ENCODE measurements around the gene RAB28. TPM values are rescaled to one million over a fixed set of nuclear protein-coding genes. Genes with fewer than 3 reads are reported as not detected.
A peak's percentile ranks its signal among the peaks of the same experiment; 100 is the strongest.

The RAB28 gene
- total and polyA plus RNA-seq, 9 of the 15 experiments (the other 6 are each of a cell fraction or from before 2014, with no cell fraction given) = 6.7 to 40.4 (median 23.0) TPM

GRCh38 chr4:13484122-13484748 lies at the start of gene RAB28 (continued):
- no peak for TF ChIP-seq ZNF184 (CRISPR knock-in tag; IDR thresholded peaks at IDR 0.05)
- no peak for TF ChIP-seq CHD1 (IDR thresholded peaks at IDR 0.05; ENCODE audit: low read length)
- TF ChIP-seq NCOA2 (IDR thresholded peaks at IDR 0.05; ENCODE audit: partially characterized antibody in 2 of 2) = no peak
- no peak for TF ChIP-seq CEBPG (CRISPR knock-in tag; IDR thresholded peaks at IDR 0.05)
- TF ChIP-seq CEBPG (tag; conservative IDR thresholded peaks at IDR 0.05 in 1 of 2, IDR thresholded peaks at IDR 0.05 in 1 of 2) = no peak
- no peak for TF ChIP-seq FOXM1 (IDR thresholded peaks at IDR 0.05; ENCODE audit: low read depth)
- TF ChIP-seq FOXM1 (CRISPR knock-in tag; IDR thresholded peaks at IDR 0.05; ENCODE audit: low read depth) = no peak
- TF ChIP-seq THRA (IDR thresholded peaks at IDR 0.05) = no peak
- TF ChIP-seq CUX1 (CRISPR knock-in tag; IDR thresholded peaks at IDR 0.05) = no peak
- TF ChIP-seq NRF1 (conservative IDR thresholded peaks at IDR 0.05 in 1 of 2, IDR thresholded peaks at IDR 0.05 in 1 of 2) = peak; percentile 79
- no peak for TF ChIP-seq NFXL1 (CRISPR knock-in tag; IDR thresholded peaks at IDR 0.05)
- TF ChIP-seq ATF1 (CRISPR knock-in tag; IDR thresholded peaks at IDR 0.05) = peak; percentile 70
- TF ChIP-seq ATF1 (tag; IDR thresholded peaks at IDR 0.05) = peak; percentile 96
- no peak for TF ChIP-seq SAP30 (IDR thresholded peaks at IDR 0.05; ENCODE audit: borderline replicate concordance, insufficient read depth, low read depth, low read length, poor library complexity, severe bottlenecking)
- no peak for TF ChIP-seq SNIP1 (IDR thresholded peaks at IDR 0.05; ENCODE audit: low read depth)
- TF ChIP-seq ZNF146 (CRISPR knock-in tag; IDR thresholded peaks at IDR 0.05; ENCODE audit: unreplicated experiment) = no peak
- TF ChIP-seq SMARCE1 (IDR thresholded peaks at IDR 0.05) = no peak
- no peak for TF ChIP-seq PBX2 (CRISPR knock-in tag; IDR thresholded peaks at IDR 0.05; ENCODE audit: low read depth)
- no peak for TF ChIP-seq PBX2 (tag; conservative IDR thresholded peaks at IDR 0.05; ENCODE audit: low read depth)
- TF ChIP-seq TAF7 (tag; IDR thresholded peaks at IDR 0.05) = peak; percentile 53; the same call in 1 of the 2 replicates
- no peak for TF ChIP-seq TARDBP (IDR thresholded peaks at IDR 0.05)
- no peak for TF ChIP-seq L3MBTL2 (IDR thresholded peaks at IDR 0.05)
